HG02973 (cell line): ENCODE measurements around the gene CCDC97.
"Not testable (repeated sequence)": the region's sequence is repeated elsewhere in the genome, so short reads cannot be mapped to it uniquely, and the experiment has no call there.

Source experiments
- ATAC-seq: cut with Tn5 transposase; IDR thresholded peaks from one replicate; pipeline ENCODE4 v1.9.1; 2021; ENCODE audit warnings: moderate library complexity; ENCODE audit not compliant: unreplicated experiment

The CCDC97 gene

DNA sequence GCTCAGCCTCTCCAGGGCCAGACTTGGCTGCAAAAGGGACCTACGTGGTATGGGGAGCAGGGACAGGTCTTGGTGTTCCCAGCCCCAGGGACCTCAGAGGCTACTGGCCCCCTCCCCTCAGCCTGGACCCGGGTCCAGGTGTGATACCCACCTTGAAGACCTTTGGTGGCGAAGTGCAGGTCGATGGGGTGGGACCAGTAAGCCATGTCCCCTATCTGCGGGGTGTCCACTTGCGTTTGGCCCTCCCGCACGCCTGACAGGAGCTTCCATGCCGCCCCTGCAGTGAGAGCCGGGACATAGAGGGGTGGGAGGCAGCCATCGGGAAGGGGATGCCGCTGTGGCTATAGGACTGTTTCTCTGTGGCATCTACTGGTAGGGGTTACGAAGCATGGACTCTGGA lies 47.8 kb downstream of the CCDC97 start:
- ATAC-seq, result no peak

- no peak for ATAC-seq
Measured at GRCh38 chr19:41359741-41360140, 49.8 kb downstream of the CCDC97 start.

DNA sequence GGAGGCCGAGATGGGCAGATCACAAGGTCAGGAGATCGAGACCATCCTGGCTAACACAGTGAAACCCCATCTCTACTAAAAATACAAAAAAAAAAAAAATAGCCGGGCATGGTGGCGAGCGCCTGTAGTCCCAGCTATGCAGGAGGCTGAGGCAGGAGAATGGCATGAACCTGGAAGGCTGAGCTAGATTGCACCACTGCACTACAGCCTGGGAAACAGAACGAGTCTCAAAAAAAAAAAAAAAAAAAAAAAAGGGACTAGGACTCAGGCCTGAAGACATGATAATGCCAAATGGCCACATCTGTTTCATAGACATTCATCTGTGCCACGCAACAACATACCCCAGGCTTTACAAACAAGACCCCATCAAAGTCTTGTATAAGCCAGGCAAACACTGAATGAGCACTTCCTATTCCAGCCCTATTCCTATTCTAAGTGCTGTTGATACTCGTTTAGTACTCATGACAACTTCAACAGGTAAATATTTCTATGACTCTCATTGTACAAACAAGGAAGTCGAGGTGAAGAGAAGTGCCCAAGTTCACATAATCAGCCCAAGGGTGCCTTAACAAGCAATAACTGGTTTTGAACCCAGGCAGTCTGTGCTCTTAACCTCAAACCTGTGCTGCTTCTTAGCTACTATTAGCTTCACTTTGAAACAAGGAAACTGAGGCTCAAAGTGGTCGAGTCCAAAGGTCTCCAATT lies 52.3 kb downstream of the CCDC97 start:
- no peak for ATAC-seq

GRCh38 chr19:41363371-41363752 lies 53.4 kb downstream of the CCDC97 start:
- no peak for ATAC-seq

GRCh38 chr19:41363753-41364523 lies 54.0 kb downstream of the CCDC97 start, which contains the start of gene B9D2:
B9D2 (minus strand) TSS chr19:41364149; CDS start chr19:41363519, 630 bp downstream.
- ATAC-seq, result peak; percentile 74

DNA sequence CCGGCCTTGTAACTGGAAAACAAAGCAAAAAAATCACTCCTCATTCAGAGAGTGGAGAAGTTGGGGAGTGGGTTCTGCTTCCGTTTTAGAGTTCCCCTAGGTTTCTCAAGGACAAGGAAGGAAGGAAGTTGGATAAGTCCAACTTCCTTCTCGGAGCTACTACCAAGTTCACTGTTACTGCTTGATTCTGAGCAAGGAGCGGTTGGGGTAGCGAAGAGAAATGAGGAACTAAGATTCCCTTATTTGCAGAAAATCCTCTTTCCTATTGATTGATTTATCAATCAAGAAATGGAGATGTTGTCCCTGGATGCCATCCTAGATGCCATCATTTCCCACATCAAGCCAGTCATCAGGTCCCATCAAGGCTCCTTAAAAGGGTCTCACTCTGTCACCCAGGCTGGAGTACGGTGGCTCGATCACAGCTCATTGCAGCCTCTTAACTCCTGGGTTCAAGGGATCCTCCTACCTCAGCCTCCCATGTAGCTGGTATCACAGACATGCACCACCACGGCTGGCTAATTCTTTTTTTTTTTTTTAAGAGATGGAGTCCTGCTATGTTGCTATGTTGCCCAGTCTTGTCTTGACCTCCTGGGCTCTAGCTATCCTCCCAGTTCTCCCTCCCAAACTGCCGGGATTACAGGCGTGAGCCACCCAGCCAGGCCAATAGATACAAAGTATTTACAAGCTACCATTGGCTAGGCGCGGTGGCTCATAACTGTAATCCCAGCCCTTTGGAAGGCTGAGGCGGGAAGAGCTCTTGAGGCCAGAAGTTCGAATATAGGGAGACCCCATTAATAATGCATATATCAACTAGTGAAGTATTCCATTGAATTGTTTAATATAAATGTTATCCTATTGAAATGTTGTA lies 54.8 kb downstream of the CCDC97 start:
- no peak for ATAC-seq

- ATAC-seq, result no peak
Measured at GRCh38 chr19:41366089-41366488, 56.1 kb downstream of the CCDC97 start.

GRCh38 chr19:41367848-41368301 lies 57.9 kb downstream of the CCDC97 start:
- ATAC-seq, result no peak

DNA sequence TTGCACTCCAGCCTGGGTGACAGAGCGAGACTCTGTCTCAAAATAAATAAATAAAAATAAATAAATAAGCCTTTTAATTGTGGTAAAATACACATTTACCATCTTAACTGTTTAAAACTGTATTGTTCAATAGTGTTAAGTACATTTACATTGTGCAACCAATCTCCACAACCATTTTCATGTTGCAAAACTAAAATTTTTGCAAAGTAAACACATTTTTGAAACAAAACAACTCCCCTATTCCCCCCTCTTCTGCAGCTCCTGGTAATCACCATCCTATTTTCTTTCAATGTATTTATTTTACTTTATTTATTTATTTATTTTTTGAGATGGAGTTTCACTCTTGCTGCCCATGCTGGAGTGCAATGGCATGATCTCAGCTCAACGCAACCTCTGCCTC lies 59.8 kb downstream of the CCDC97 start:
- ATAC-seq, result no peak

- ATAC-seq, result not testable (repeated sequence)
Measured at GRCh38 chr19:41371119-41371518, 61.1 kb downstream of the CCDC97 start.

DNA sequence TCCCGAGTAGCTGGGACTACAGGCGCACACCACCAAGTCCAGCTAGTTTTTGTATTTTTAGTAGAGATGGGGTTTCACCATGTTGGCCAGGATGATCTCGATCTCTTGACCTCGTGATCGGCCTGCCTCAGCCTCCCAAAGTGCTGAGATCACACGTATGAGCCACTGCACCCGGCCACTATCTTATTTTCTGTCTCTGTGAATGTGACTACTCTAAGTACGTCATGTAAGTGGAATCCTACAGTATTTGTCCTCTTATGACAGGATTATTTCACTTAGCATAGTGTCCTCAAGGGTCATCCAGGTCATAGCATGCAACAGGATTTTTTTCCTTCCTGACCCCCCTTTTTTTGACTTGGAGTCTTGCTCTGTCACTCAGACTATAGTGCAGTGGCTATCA lies 61.6 kb downstream of the CCDC97 start:
- no peak for ATAC-seq

GRCh38 chr19:41372501-41372900 lies 62.5 kb downstream of the CCDC97 start:
- no peak for ATAC-seq

DNA sequence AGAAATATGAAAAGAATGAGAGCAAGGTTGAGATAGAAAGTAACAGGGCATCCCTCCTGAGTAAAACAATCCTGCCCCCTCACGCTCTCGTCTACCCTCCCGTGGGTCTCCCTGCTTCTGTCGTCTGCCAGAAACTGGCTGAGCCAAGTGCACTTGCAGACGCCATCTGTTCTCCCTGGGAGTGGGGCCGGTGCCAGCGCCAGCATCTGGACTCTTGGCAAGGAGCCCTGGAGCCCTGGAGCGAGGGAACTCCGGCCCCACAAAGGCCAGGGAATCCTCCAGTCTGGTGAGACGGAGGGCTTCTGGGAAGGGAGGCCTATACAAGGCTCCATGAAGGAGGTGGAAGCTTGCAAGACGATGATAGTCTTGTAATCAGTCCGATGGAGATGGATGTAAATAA lies 64.0 kb downstream of the CCDC97 start:
- ATAC-seq, result no peak
